Gastrocnemius medialis (tissue), 4 donors: Measurements from ENCODE around the gene DCDC1. TPM values are rescaled to one million over a fixed set of nuclear protein-coding genes. Genes with fewer than 3 reads are reported as not detected.
"Not testable (repeated sequence)": the region's sequence is repeated elsewhere in the genome, so short reads cannot be mapped to it uniquely, and the experiment has no call there.

Source experiments
- ATAC-seq, 2 donors: fragments of 150-250 bp; one replicate each; pipeline ENCODE4 v1.9.1; 2016
- DNase-seq, 2 donors: peaks; one replicate each; pipeline ENCODE4 v3.0.0-alpha.2; 2019
- H3K27ac ChIP-seq, 4 donors: fragments of 200-600 bp; sonication (generic); 1 replicate in 1 of 4; 2 replicates in 3 of 4; pipeline ENCODE4 v1.5.1; 2016 to 2018; ENCODE audit warnings: mild to moderate bottlenecking in 2 of 4, moderate library complexity in 1 of 4
- H3K27me3 ChIP-seq, 3 donors: fragments of 200-600 bp; sonication (generic) in 2 of 3; 1 replicate in 1 of 3; 2 replicates in 2 of 3; pipeline versions ENCODE4 v1.5.1 to v1.6.0; 2016 to 2019; ENCODE audit warnings: mild to moderate bottlenecking in 1 of 3, moderate library complexity in 1 of 3
- H3K36me3 ChIP-seq, 2 donors: fragments of 200-600 bp; sonication (generic) in 1 of 2; one replicate each; pipeline ENCODE4 v1.5.1; 2017 to 2018
- H3K4me1 ChIP-seq, 2 donors: fragments of 200-600 bp; sonication (generic) in 1 of 2; one replicate each; pipeline ENCODE4 v1.5.1; 2016 to 2017; ENCODE audit warnings: mild to moderate bottlenecking in 2 of 2
- H3K4me3 ChIP-seq, 4 donors: fragments of 200-600 bp; sonication (generic) in 3 of 4; 1 replicate in 1 of 4; 2 replicates in 3 of 4; pipeline ENCODE4 v1.5.1; 2016 to 2019; ENCODE audit warnings: mild to moderate bottlenecking in 2 of 4
- H3K9me3 ChIP-seq, 3 donors: fragments of 200-600 bp; sonication (generic) in 2 of 3; 1 replicate in 1 of 3; 2 replicates in 2 of 3; pipeline ENCODE4 v1.5.1; 2016 to 2019
- POLR2A ChIP-seq, 2 donors: fragments of 450-650 bp; IDR thresholded peaks; one replicate each; pipeline ENCODE4 v1.6.1; 2017; ENCODE audit warnings: antibody characterized with exemption in 2 of 2, mild to moderate bottlenecking in 2 of 2, moderate library complexity in 2 of 2
- in situ Hi-C, 4 donors: fragments of 200-750 bp; cut with MboI; loops; one replicate each; pipeline versions ENCODE4 v1.15.0 to v1.8.0; 2017; ENCODE audit warnings: low sequenced_read_pairs in 4 of 4
- intact Hi-C: fragments of 100-400 bp; cut with DNase I; formaldehyde crosslinking; loops from one replicate; pipeline ENCODE4 v1.15.1; 2023; ENCODE audit warnings: low total_unique reads
- total RNA-seq, 4 donors: library from RNA; depleted of rRNA; stranded (reverse); fragments of >200 nt; gene quantifications; one replicate each; pipeline versions ENCODE4 v1.1.0 to v1.2.3, GENCODE V29; 2016
- TF ChIP-seq, protein P1 (sequence below), 5 experiments: fragments of 450-650 bp in 3 of 5; fragments of 200-600 bp in 2 of 5; sonication (generic) in 2 of 5; IDR thresholded peaks in 4 of 5; conservative IDR thresholded peaks in 1 of 5; 1 replicate in 4 of 5; 2 replicates in 1 of 5; pipeline ENCODE4 v1.5.1; 2016 to 2019; ENCODE audit warnings: antibody characterized with exemption in 5 of 5, mild to moderate bottlenecking in 3 of 5, moderate library complexity in 3 of 5

Gene DCDC1
- total RNA-seq, 4 donors from 2014 or later: not detected

GRCh38 chr11:31301549-31302510 lies 67.7 kb downstream of the DCDC1 start:
- DNase-seq: no peak
- H3K36me3 ChIP-seq: no peaks in the 10 kb centered on the region
- no peak overlapping the region for H3K4me3 ChIP-seq
- intact Hi-C loops (no loop called here), in situ Hi-C loops (no loop called here)
- H3K4me1 ChIP-seq: no peaks in the 10 kb centered on the region
- H3K27ac ChIP-seq: no peak overlapping the region
- no peaks in the 10 kb centered on the region for H3K27me3 ChIP-seq
- H3K9me3 ChIP-seq: no peaks in the 10 kb centered on the region
- ATAC-seq: no peak
- TF ChIP-seq POLR2A (IDR thresholded peaks at IDR 0.05): no peak
- TF ChIP-seq, protein P1, sequence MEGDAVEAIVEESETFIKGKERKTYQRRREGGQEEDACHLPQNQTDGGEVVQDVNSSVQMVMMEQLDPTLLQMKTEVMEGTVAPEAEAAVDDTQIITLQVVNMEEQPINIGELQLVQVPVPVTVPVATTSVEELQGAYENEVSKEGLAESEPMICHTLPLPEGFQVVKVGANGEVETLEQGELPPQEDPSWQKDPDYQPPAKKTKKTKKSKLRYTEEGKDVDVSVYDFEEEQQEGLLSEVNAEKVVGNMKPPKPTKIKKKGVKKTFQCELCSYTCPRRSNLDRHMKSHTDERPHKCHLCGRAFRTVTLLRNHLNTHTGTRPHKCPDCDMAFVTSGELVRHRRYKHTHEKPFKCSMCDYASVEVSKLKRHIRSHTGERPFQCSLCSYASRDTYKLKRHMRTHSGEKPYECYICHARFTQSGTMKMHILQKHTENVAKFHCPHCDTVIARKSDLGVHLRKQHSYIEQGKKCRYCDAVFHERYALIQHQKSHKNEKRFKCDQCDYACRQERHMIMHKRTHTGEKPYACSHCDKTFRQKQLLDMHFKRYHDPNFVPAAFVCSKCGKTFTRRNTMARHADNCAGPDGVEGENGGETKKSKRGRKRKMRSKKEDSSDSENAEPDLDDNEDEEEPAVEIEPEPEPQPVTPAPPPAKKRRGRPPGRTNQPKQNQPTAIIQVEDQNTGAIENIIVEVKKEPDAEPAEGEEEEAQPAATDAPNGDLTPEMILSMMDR (IDR thresholded peaks at IDR 0.05 in 4 of 5, conservative IDR thresholded peaks at IDR 0.05 in 1 of 5): no peak

DNA sequence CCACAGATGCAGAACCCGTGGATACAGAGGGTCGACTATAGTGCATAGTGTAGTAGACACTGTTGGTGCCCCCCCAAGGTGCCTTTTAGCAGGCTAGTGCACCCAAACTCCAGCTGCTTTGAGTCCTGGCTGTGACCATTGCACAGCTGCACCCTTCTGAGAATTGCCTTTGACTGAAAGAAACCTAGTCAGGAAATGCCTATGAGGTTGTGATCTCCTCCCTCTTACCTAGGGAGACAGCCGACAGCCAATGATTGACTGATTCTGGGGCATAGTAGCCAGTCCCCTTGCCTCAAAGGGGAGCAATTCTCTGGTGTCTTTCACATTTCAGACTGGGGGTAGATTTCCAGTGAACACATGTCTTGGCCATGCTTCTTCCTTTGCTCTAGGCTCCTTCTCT lies 74.2 kb downstream of the DCDC1 start:
- no peak for ATAC-seq
- H3K27me3 ChIP-seq: no peaks in the 10 kb centered on the region
- in situ Hi-C loops: no loop called here
- DNase-seq: no peak
- no peak for TF ChIP-seq POLR2A (IDR thresholded peaks at IDR 0.05)
- TF ChIP-seq, protein P1 (IDR thresholded peaks at IDR 0.05 in 4 of 5, conservative IDR thresholded peaks at IDR 0.05 in 1 of 5): no peak
- H3K36me3 ChIP-seq: no peaks in the 10 kb centered on the region
- H3K4me3 ChIP-seq: no peak overlapping the region
- intact Hi-C loops: no loop called here
- no peaks in the 10 kb centered on the region for H3K9me3 ChIP-seq
- H3K27ac ChIP-seq: no peak overlapping the region
- no peaks in the 10 kb centered on the region for H3K4me1 ChIP-seq

- DNase-seq, H3K4me3 ChIP-seq, H3K27me3 ChIP-seq, in situ Hi-C loops, H3K4me1 ChIP-seq, H3K36me3 ChIP-seq, H3K27ac ChIP-seq, intact Hi-C loops, ATAC-seq, H3K9me3 ChIP-seq: not testable (repeated sequence)
Observed at GRCh38 chr11:31273527-31273926, 96.0 kb downstream of the DCDC1 start.

GRCh38 chr11:31267720-31268119 lies 101.8 kb downstream of the DCDC1 start:
- ATAC-seq (no peak), DNase-seq (no peak)
- Histone ChIP-seq H3K36me3 (no peaks in the 10 kb centered on the region), H3K27me3 (no peaks in the 10 kb centered on the region), H3K4me1 (no peaks in the 10 kb centered on the region), H3K27ac (no peak overlapping the region), H3K4me3 (no peak overlapping the region), H3K9me3 (no peaks in the 10 kb centered on the region)
- in situ Hi-C loops (no loop called here), intact Hi-C loops (no loop called here)
- TF ChIP-seq POLR2A (IDR thresholded peaks at IDR 0.05): no peak
- TF ChIP-seq, protein P1 (IDR thresholded peaks at IDR 0.05 in 4 of 5, conservative IDR thresholded peaks at IDR 0.05 in 1 of 5): no peak

- H3K27ac ChIP-seq: no peak overlapping the region
- no peak for TF ChIP-seq POLR2A (IDR thresholded peaks at IDR 0.05)
- TF ChIP-seq, protein P1 (IDR thresholded peaks at IDR 0.05 in 4 of 5, conservative IDR thresholded peaks at IDR 0.05 in 1 of 5): no peak
- intact Hi-C loops: no loop called here
- H3K36me3 ChIP-seq: no peaks in the 10 kb centered on the region
- H3K27me3 ChIP-seq: no peaks in the 10 kb centered on the region
- ATAC-seq (no peak), DNase-seq (no peak)
- H3K4me3 ChIP-seq: no peak overlapping the region
- in situ Hi-C loops: no loop called here
- no peaks in the 10 kb centered on the region for H3K9me3 ChIP-seq
- H3K4me1 ChIP-seq: no peaks in the 10 kb centered on the region
Observed at GRCh38 chr11:31264834-31265233, 104.7 kb downstream of the DCDC1 start.
